Coronary artery (tissue), 2 donors: ENCODE measurements around the gene KRR1.
"Not testable (repeated sequence)": the region's sequence is repeated elsewhere in the genome, so short reads cannot be mapped to it uniquely, and the experiment has no call there.

Source experiments
- DNase-seq: peaks from one replicate; pipeline ENCODE4 v3.0.0-alpha.2; 2017; ENCODE audit warnings: low spot score
- H3K27ac ChIP-seq, 2 donors: fragments of 200-600 bp; sonication (generic); one replicate each; pipeline ENCODE4 v1.5.1; 2016 to 2019
- H3K4me3 ChIP-seq: fragments of 200-600 bp; sonication (generic); 2 replicates; pipeline ENCODE4 v1.5.1; 2016; ENCODE audit warnings: mild to moderate bottlenecking, moderate library complexity
- TF ChIP-seq, protein P1 (sequence below): fragments of 200-600 bp; sonication (generic); IDR thresholded peaks from one replicate; pipeline ENCODE4 v1.5.1; 2019; ENCODE audit warnings: antibody characterized with exemption

The KRR1 gene

DNA sequence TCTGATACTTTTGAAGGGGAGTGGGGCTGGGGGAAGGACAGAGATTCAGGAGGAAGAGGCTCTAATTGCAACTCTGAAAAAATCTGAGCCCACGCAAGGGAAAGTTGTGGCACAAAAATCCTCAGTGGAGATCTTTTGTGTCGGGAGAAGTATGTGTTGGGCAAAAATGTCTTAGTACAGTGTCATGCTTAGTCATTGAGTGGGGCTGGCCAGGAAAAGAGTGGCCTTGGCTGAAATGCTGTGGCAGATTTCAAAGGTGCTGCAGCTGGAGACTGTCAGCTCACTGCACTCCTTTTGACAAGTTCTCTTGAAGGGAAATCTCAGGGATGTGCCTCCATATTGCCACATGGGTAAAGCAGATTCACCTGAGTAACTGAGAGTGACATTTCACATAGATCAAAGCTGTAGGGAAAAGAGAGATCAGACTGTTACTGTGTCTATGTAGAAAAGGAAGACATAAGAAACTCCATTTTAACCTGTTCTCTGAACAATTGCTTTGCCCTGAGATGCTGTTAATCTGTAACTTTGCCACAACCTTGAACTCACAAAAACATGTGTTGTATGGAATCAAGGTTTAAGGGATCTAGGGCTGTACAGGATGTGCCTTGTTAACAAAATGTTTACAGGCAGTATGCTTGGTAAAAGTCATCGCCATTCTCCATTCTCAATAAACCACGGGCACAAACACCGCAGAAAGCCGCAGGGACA lies 66.8 kb downstream of the KRR1 start:
- DNase-seq = no peak
- TF ChIP-seq, protein P1, sequence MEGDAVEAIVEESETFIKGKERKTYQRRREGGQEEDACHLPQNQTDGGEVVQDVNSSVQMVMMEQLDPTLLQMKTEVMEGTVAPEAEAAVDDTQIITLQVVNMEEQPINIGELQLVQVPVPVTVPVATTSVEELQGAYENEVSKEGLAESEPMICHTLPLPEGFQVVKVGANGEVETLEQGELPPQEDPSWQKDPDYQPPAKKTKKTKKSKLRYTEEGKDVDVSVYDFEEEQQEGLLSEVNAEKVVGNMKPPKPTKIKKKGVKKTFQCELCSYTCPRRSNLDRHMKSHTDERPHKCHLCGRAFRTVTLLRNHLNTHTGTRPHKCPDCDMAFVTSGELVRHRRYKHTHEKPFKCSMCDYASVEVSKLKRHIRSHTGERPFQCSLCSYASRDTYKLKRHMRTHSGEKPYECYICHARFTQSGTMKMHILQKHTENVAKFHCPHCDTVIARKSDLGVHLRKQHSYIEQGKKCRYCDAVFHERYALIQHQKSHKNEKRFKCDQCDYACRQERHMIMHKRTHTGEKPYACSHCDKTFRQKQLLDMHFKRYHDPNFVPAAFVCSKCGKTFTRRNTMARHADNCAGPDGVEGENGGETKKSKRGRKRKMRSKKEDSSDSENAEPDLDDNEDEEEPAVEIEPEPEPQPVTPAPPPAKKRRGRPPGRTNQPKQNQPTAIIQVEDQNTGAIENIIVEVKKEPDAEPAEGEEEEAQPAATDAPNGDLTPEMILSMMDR = no peak
- no peak overlapping the region for H3K4me3 ChIP-seq
- no peak overlapping the region for H3K27ac ChIP-seq

DNA sequence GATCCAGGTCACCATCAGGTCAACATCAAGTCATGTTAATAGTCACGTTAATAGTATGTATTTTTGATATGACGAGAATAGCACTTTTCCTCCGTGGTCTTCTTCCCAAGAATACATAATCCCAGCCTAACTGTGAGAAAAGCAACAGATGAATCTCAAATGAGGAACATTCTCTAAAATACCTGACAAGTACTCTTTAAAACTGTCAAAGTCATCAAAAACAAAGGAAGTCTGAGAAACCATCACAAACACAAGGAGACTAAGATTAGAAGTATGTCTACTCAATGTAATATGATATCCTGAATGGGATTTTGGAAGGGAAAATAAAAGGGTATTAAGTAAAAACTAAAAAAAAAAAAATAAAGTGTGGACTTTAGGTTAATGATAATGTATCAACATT lies 67.7 kb downstream of the KRR1 start:
- TF ChIP-seq, protein P1 = no peak
- no peak overlapping the region for H3K4me3 ChIP-seq
- DNase-seq = no peak
- no peak overlapping the region for H3K27ac ChIP-seq

DNA sequence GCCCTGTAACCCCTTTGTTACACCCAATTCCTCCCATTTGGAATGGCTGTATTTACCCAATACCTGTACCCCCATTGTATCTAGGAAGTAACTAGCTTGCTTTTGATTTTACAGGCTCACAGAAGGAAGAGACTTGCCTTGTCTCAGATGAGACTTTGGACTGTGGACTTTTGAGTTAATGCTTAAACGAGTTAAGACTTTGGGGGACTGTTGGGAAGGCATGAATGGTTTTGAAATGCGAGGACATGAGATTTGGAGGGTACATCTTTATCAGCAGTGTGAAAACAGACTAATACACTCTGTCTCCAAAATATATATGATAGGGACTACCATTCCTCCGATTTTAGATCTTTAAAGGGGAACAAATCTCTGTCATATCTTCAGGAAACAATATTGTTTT lies 69.0 kb downstream of the KRR1 start:
- not testable (repeated sequence) for H3K27ac ChIP-seq, DNase-seq

DNA sequence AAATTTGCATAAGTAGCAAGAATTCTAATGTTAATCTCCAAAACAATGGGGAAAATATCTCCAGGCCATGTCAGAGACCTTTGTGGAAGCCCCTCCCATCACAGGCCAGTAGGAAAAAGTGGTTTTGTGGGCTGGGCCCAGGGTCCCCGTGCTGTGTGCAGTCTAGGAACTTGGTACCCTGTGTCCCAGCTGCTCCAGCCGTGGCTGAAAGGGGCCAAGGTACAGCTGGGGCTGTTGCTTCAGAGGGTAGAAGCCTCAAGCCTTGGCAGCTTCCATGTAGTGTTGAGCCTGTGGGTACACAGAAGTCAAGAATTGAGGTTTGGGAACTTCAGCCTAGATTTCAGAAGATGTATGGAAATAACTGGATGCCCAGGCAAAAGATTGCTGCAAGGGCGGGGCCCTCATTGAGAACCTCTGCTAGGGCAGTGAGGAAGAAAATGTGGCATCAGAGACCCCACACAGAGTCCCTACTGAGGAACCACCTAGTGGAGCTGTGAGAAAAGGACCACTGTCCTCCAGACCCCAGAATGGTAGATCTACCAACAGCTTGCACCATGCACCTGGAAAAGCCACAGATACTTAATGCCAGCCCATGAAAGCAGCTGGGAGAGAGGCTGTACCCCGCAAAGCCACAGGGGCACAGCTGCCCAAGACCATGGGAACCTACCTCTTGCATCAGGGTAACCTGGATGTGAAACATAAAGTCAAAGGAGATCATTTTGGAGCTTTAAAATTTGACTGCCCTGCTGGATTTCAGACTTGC lies 69.5 kb downstream of the KRR1 start:
- H3K27ac ChIP-seq, H3K4me3 ChIP-seq, DNase-seq: not testable (repeated sequence)

More for the DNA sequence above, 69.0 kb downstream of the KRR1 start:
- not testable (repeated sequence) for H3K4me3 ChIP-seq
